H9 (cell line): ENCODE results near the gene LSP1. TPM values are rescaled to one million over a fixed set of nuclear protein-coding genes. Genes with fewer than 3 reads are reported as not detected.

Experiments
- DNase-seq: peaks from one replicate; pipeline ENCODE4 v3.0.0-alpha.2; 2017
- H2AFZ ChIP-seq: one replicate; pipeline ENCODE4 v1.6.1; 2013; ENCODE audit warnings: mild to moderate bottlenecking, low read length, control low read depth, moderate library complexity
- H2AK5ac ChIP-seq: 2 replicates; pipeline ENCODE4 v1.6.1; 2013; ENCODE audit warnings: low read length, control low read depth, mixed read lengths; ENCODE audit not compliant: insufficient read length
- H2BK120ac ChIP-seq: one replicate; pipeline ENCODE4 v1.6.1; 2013; ENCODE audit warnings: low read depth, mild to moderate bottlenecking, low read length, control low read depth, inconsistent platforms; ENCODE audit not compliant: poor library complexity, severe bottlenecking
- H2BK12ac ChIP-seq: 2 replicates; pipeline ENCODE4 v1.6.1; 2013; ENCODE audit warnings: low read length, control low read depth, mixed read lengths, low read depth; ENCODE audit not compliant: insufficient read length
- H2BK15ac ChIP-seq: 2 replicates; pipeline ENCODE4 v1.6.1; 2013; ENCODE audit warnings: low read depth, low read length, control low read depth
- H2BK20ac ChIP-seq: one replicate; pipeline ENCODE4 v1.6.1; 2013; ENCODE audit warnings: low read depth, mild to moderate bottlenecking, low read length, control low read depth, inconsistent platforms; ENCODE audit not compliant: poor library complexity, severe bottlenecking
- H2BK5ac ChIP-seq: 2 replicates; pipeline ENCODE4 v1.6.1; 2013; ENCODE audit warnings: low read length, control low read depth, mixed read lengths; ENCODE audit not compliant: insufficient read length
- H3K14ac ChIP-seq: 2 replicates; pipeline ENCODE4 v1.6.1; 2013; ENCODE audit warnings: low read length, control low read depth; ENCODE audit not compliant: insufficient read depth
- H3K18ac ChIP-seq: 2 replicates; pipeline ENCODE4 v1.6.1; 2013; ENCODE audit warnings: low read depth, mild to moderate bottlenecking, mixed read lengths, low read length, control low read depth; ENCODE audit not compliant: insufficient read length
- H3K23ac ChIP-seq: 2 replicates; pipeline ENCODE4 v1.6.1; 2013; ENCODE audit warnings: low read length, control low read depth, mixed read lengths, low read depth; ENCODE audit not compliant: insufficient read length
- H3K23me2 ChIP-seq: 2 replicates; pipeline ENCODE4 v1.6.1; 2013; ENCODE audit warnings: low read depth, mild to moderate bottlenecking, mixed read lengths, low read length, control low read depth; ENCODE audit not compliant: insufficient read length, poor library complexity, severe bottlenecking
- H3K27ac ChIP-seq: 2 replicates; pipeline ENCODE4 v1.5.1; 2013; ENCODE audit warnings: low read length, control low read depth, mixed read lengths, low read depth; ENCODE audit not compliant: insufficient read length
- H3K27me3 ChIP-seq: 2 replicates; pipeline ENCODE4 v1.6.1; 2013; ENCODE audit warnings: low read length, control low read depth, inconsistent platforms; ENCODE audit not compliant: insufficient read depth
- H3K4ac ChIP-seq: 2 replicates; pipeline ENCODE4 v1.6.1; 2013; ENCODE audit warnings: low read depth, mild to moderate bottlenecking, control low read depth, inconsistent platforms, low read length, moderate library complexity
- H3K4me1 ChIP-seq: 2 replicates; pipeline ENCODE4 v1.6.1; 2013; ENCODE audit warnings: low read length, control low read depth, inconsistent platforms; ENCODE audit not compliant: insufficient read depth
- H3K4me2 ChIP-seq: 2 replicates; pipeline ENCODE4 v1.6.1; 2013; ENCODE audit warnings: low read length, control low read depth, mixed read lengths; ENCODE audit not compliant: insufficient read length, insufficient read depth
- H3K56ac ChIP-seq: 2 replicates; pipeline ENCODE4 v1.6.1; 2013; ENCODE audit warnings: low read depth, mild to moderate bottlenecking, mixed read lengths, low read length, control low read depth; ENCODE audit not compliant: insufficient read length
- H3K79me1 ChIP-seq: 2 replicates; pipeline ENCODE4 v1.6.1; 2013; ENCODE audit warnings: low read depth, mild to moderate bottlenecking, moderate library complexity, low read length, control low read depth, inconsistent platforms; ENCODE audit not compliant: insufficient read depth, poor library complexity, severe bottlenecking
- H3K79me2 ChIP-seq: 2 replicates; pipeline ENCODE4 v1.6.1; 2013; ENCODE audit warnings: low read length, control low read depth, inconsistent platforms; ENCODE audit not compliant: insufficient read depth
- H3K9ac ChIP-seq: 2 replicates; pipeline ENCODE4 v1.6.1; 2013; ENCODE audit warnings: low read length, control low read depth, mixed read lengths; ENCODE audit not compliant: insufficient read length; ENCODE audit errors: extremely low read depth
- H3K9me3 ChIP-seq: one replicate; pipeline ENCODE4 v1.6.1; 2013; ENCODE audit warnings: low read depth, low read length, inconsistent platforms; ENCODE audit not compliant: control insufficient read depth
- H3T11ph ChIP-seq: one replicate; pipeline ENCODE4 v1.6.1; 2013; ENCODE audit warnings: mild to moderate bottlenecking, low read length, control low read depth, inconsistent platforms
- H4K20me1 ChIP-seq: one replicate; pipeline ENCODE4 v1.6.1; 2013; ENCODE audit not compliant: control insufficient read depth, insufficient read length, insufficient read depth
- H4K5ac ChIP-seq: 2 replicates; pipeline ENCODE4 v1.6.1; 2013; ENCODE audit warnings: low read depth, mild to moderate bottlenecking, mixed read lengths, low read length, control low read depth; ENCODE audit not compliant: insufficient read length
- H4K8ac ChIP-seq: replicated peaks from 2 replicates; pipeline ENCODE4 v1.6.1; 2013; ENCODE audit warnings: low read length, control low read depth, mixed read lengths, low read depth; ENCODE audit not compliant: insufficient read length
- H4K91ac ChIP-seq: 2 replicates; pipeline ENCODE4 v1.6.1; 2013; ENCODE audit warnings: low read depth, mild to moderate bottlenecking, moderate library complexity, mixed read lengths, low read length, control low read depth; ENCODE audit not compliant: insufficient read length
- H3K27ac Mint-ChIP-seq, 3 experiments: 2 replicates in 2 of 3; 3 replicates in 1 of 3; pipeline ENCODE4 v1.8.0; 2020 to 2021; ENCODE audit warnings: mixed read lengths in 3 of 3, mild to moderate bottlenecking in 1 of 3, moderate library complexity in 1 of 3
- H3K27me3 Mint-ChIP-seq: 2 replicates; pipeline ENCODE4 v1.8.0; 2021; ENCODE audit warnings: low read depth, mild to moderate bottlenecking, moderate library complexity, mixed read lengths
- H3K36me3 Mint-ChIP-seq, 3 experiments: 2 replicates in 2 of 3; 3 replicates in 1 of 3; pipeline ENCODE4 v1.8.0; 2020 to 2021; ENCODE audit warnings: low read depth in 3 of 3, mixed read lengths in 3 of 3; ENCODE audit not compliant: insufficient read depth in 1 of 3
- H3K4me1 Mint-ChIP-seq, 2 experiments: 2 replicates each; pipeline ENCODE4 v1.8.0; 2020; ENCODE audit warnings: mixed read lengths in 2 of 2
- H3K4me3 Mint-ChIP-seq, 2 experiments: 2 replicates in 1 of 2; 3 replicates in 1 of 2; pipeline ENCODE4 v1.8.0; 2020 to 2021; ENCODE audit warnings: mild to moderate bottlenecking in 2 of 2, mixed read lengths in 2 of 2, moderate library complexity in 1 of 2
- H3K9me3 Mint-ChIP-seq, 2 experiments: 2 replicates in 1 of 2; 3 replicates in 1 of 2; pipeline ENCODE4 v1.8.0; 2020; ENCODE audit warnings: mild to moderate bottlenecking in 2 of 2, mixed read lengths in 2 of 2, moderate library complexity in 1 of 2
- WGBS: extraction: QIAGEN DNeasy Blood & Tissue Kit; methylation state at CpG from one replicate; pipeline ENCODE4 v1.1.7; 2013; ENCODE audit warnings: missing lambda C conversion rate, low lambda C conversion rate, mixed read lengths; ENCODE audit not compliant: insufficient read length; ENCODE audit errors: extremely low coverage; 5-methylcytosine and 5-hydroxymethylcytosine counted together
- total RNA-seq: library from RNA; stranded (reverse); gene quantifications from 2 replicates; pipeline ENCODE4 v1.2.1, GENCODE V29; 2021
- TF ChIP-seq, protein P1 (sequence below): fragments of 200-600 bp; sonication (generic); conservative IDR thresholded peaks from 3 replicates; pipeline ENCODE4 v1.8.0; 2021; ENCODE audit warnings: antibody characterized with exemption, mild to moderate bottlenecking

Gene LSP1
- total RNA-seq, 1 experiment from 2014 or later, result not detected

DNA sequence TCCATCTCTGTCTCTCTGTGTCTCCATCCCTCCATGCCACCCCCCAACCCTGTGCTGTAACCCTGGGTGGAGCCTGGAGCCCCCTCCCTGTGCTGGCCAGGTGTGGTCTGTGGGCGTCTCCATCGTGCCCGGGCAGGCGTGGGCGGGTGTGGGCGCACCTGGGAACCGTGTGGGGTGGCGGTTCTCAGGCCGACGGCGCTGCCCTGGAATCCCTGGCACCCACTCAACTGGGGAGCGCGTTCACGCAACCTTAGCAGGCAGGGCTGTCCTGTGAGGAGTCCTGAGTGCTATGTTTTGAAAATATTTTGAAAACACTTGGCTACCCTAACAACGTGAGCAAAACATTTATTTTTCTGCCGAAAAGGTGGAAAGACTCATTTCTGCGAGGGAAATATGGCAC, 71.3 kb downstream of the LSP1 start:
- Histone ChIP-seq H4K91ac (no peak overlapping the region), H2BK5ac (no peak overlapping the region), H2AFZ (no peak overlapping the region), H2BK120ac (no peak overlapping the region), H3K27ac (no peak overlapping the region), H3T11ph (no peak overlapping the region), H2AK5ac (no peak overlapping the region), H3K9me3 (no peaks in the 10 kb centered on the region), H3K18ac (no peak overlapping the region), H3K27me3 (no peaks in the 10 kb centered on the region), H3K14ac (no peak overlapping the region), H3K79me1 (no peaks in the 10 kb centered on the region), H2BK20ac (no peak overlapping the region), H3K23me2 (peaks cover 3% of the 10 kb centered on the region), H3K4me1 (no peaks in the 10 kb centered on the region), H4K8ac (no peak overlapping the region), H3K56ac (no peak overlapping the region), H3K4ac (no peak overlapping the region), H2BK15ac (no peak overlapping the region), H3K9ac (no peak overlapping the region), H3K4me2 (no peak overlapping the region), H3K23ac (no peak overlapping the region), H4K20me1 (no peaks in the 10 kb centered on the region), H3K79me2 (no peaks in the 10 kb centered on the region), H4K5ac (no peak overlapping the region), H2BK12ac (no peak overlapping the region)
- peaks cover 16% of the 10 kb centered on the region for H3K27me3 Mint-ChIP-seq
- H3K4me1 Mint-ChIP-seq, result peaks cover 3 to 6% of the 10 kb centered on the region in 2 experiments; a peak in 3 of 4 replicates
- H3K4me3 Mint-ChIP-seq, result no peak overlapping the region
- no peak for DNase-seq
- H3K9me3 Mint-ChIP-seq, result no peaks in the 10 kb centered on the region; a peak in 1 of 5 replicates
- TF ChIP-seq, protein P1, sequence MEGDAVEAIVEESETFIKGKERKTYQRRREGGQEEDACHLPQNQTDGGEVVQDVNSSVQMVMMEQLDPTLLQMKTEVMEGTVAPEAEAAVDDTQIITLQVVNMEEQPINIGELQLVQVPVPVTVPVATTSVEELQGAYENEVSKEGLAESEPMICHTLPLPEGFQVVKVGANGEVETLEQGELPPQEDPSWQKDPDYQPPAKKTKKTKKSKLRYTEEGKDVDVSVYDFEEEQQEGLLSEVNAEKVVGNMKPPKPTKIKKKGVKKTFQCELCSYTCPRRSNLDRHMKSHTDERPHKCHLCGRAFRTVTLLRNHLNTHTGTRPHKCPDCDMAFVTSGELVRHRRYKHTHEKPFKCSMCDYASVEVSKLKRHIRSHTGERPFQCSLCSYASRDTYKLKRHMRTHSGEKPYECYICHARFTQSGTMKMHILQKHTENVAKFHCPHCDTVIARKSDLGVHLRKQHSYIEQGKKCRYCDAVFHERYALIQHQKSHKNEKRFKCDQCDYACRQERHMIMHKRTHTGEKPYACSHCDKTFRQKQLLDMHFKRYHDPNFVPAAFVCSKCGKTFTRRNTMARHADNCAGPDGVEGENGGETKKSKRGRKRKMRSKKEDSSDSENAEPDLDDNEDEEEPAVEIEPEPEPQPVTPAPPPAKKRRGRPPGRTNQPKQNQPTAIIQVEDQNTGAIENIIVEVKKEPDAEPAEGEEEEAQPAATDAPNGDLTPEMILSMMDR, result no peak
- no CpG with 5 or more reads among the region's 17 CpGs for WGBS
- H3K27ac Mint-ChIP-seq, result no peak overlapping the region
- no peaks in the 10 kb centered on the region for H3K36me3 Mint-ChIP-seq
